ENCODE results near the gene FRMD1.

FRMD1 gene

GRCh38 chr6:168111911-168112310, 32.9 kb upstream of the FRMD1 start:
- Histone ChIP-seq H3K27ac (ENCODE audit: insufficient read depth in 1 of 2, low read depth in 1 of 2, low read length in 2 of 2, poor library complexity in 1 of 2, severe bottlenecking in 2 of 2) (no peak overlapping the region), H3K9me3 (ENCODE audit: control extremely low read depth in 1 of 5, control insufficient read depth in 4 of 5, insufficient read depth in 2 of 5, low read depth in 1 of 5, low read length in 4 of 5) (no peaks in the 10 kb centered on the region), H3K4me3 (ENCODE audit: control insufficient read depth in 1 of 7, extremely low read depth in 1 of 7, insufficient read depth in 4 of 7, low read depth in 2 of 7, low read length in 6 of 7) (no peak overlapping the region), H3K4me1 (ENCODE audit: control extremely low read depth in 1 of 4, control insufficient read depth in 4 of 4, insufficient read depth in 4 of 4, low read length in 3 of 4) (no peaks in the 10 kb centered on the region), H3K36me3 (ENCODE audit: control insufficient read depth in 4 of 4, insufficient read depth in 4 of 4, low read length in 3 of 4) (no peaks in the 10 kb centered on the region), H3K27me3 (replicated peaks in 2 of 5; ENCODE audit: control insufficient read depth in 4 of 5, insufficient read depth in 5 of 5, low read length in 4 of 5) (peaks cover 0 to 18% (median 6%) of the 10 kb centered on the region in 5 experiments)
- DNase-seq = no peak
- 98% methylated on average over 6 of the region's 6 CpGs for WGBS (ENCODE audit: insufficient coverage)
- ChIA-PET POLR2A (no interaction called here), CTCF (no interaction called here)

- 100% methylated on average over 1 of the region's 3 CpGs for WGBS (ENCODE audit: insufficient coverage)
- CTCF ChIA-PET = no interaction called here
- Histone ChIP-seq H3K27me3 (replicated peaks in 2 of 5; ENCODE audit: control insufficient read depth in 4 of 5, insufficient read depth in 5 of 5, low read length in 4 of 5) (peaks cover 0 to 29% (median 8%) of the 10 kb centered on the region in 5 experiments), H3K27ac (ENCODE audit: insufficient read depth in 1 of 2, low read depth in 1 of 2, low read length in 2 of 2, poor library complexity in 1 of 2, severe bottlenecking in 2 of 2) (no peak overlapping the region), H3K9me3 (ENCODE audit: control extremely low read depth in 1 of 5, control insufficient read depth in 4 of 5, insufficient read depth in 2 of 5, low read depth in 1 of 5, low read length in 4 of 5) (no peaks in the 10 kb centered on the region), H3K4me3 (ENCODE audit: control insufficient read depth in 1 of 7, extremely low read depth in 1 of 7, insufficient read depth in 4 of 7, low read depth in 2 of 7, low read length in 6 of 7) (no peak overlapping the region), H3K4me1 (ENCODE audit: control extremely low read depth in 1 of 4, control insufficient read depth in 4 of 4, insufficient read depth in 4 of 4, low read length in 3 of 4) (no peaks in the 10 kb centered on the region), H3K36me3 (ENCODE audit: control insufficient read depth in 4 of 4, insufficient read depth in 4 of 4, low read length in 3 of 4) (no peaks in the 10 kb centered on the region)
- POLR2A ChIA-PET = no interaction called here
- no peak for DNase-seq
Observed at GRCh38 chr6:168110437-168110836, 31.4 kb upstream of the FRMD1 start.

GRCh38 chr6:168109171-168109570, 30.2 kb upstream of the FRMD1 start:
- whole genome bisulfite sequencing (ENCODE audit: insufficient coverage) = 95% methylated on average over 12 of the region's 12 CpGs
- Histone ChIP-seq H3K4me1 (ENCODE audit: control extremely low read depth in 1 of 4, control insufficient read depth in 4 of 4, insufficient read depth in 4 of 4, low read length in 3 of 4) (no peaks in the 10 kb centered on the region), H3K4me3 (ENCODE audit: control insufficient read depth in 1 of 7, extremely low read depth in 1 of 7, insufficient read depth in 4 of 7, low read depth in 2 of 7, low read length in 6 of 7) (no peak overlapping the region), H3K36me3 (ENCODE audit: control insufficient read depth in 4 of 4, insufficient read depth in 4 of 4, low read length in 3 of 4) (no peaks in the 10 kb centered on the region), H3K9me3 (ENCODE audit: control extremely low read depth in 1 of 5, control insufficient read depth in 4 of 5, insufficient read depth in 2 of 5, low read depth in 1 of 5, low read length in 4 of 5) (no peaks in the 10 kb centered on the region), H3K27me3 (replicated peaks in 2 of 5; ENCODE audit: control insufficient read depth in 4 of 5, insufficient read depth in 5 of 5, low read length in 4 of 5) (peaks cover 4 to 42% (median 12%) of the 10 kb centered on the region in 5 experiments), H3K27ac (ENCODE audit: insufficient read depth in 1 of 2, low read depth in 1 of 2, low read length in 2 of 2, poor library complexity in 1 of 2, severe bottlenecking in 2 of 2) (no peak overlapping the region)
- no peak for DNase-seq
- POLR2A ChIA-PET = no interaction called here
- CTCF ChIA-PET = interaction anchor here (1.2 kb wide), 1 partner anchor 19 kb away, joined by 3 read pairs; no protein-coding TSS in a partner anchor

- ChIA-PET CTCF (interaction anchor here (1.2 kb wide), 1 partner anchor 21 kb away, joined by 3 read pairs; no protein-coding TSS in a partner anchor), POLR2A (no interaction called here)
- 96% methylated on average over 7 of the region's 8 CpGs for WGBS (ENCODE audit: insufficient coverage)
- Histone ChIP-seq H3K36me3 (ENCODE audit: control insufficient read depth in 4 of 4, insufficient read depth in 4 of 4, low read length in 3 of 4) (no peaks in the 10 kb centered on the region), H3K27me3 (replicated peaks in 2 of 5; ENCODE audit: control insufficient read depth in 4 of 5, insufficient read depth in 5 of 5, low read length in 4 of 5) (peaks cover 13 to 56% (median 17%) of the 10 kb centered on the region in 5 experiments), H3K4me1 (ENCODE audit: control extremely low read depth in 1 of 4, control insufficient read depth in 4 of 4, insufficient read depth in 4 of 4, low read length in 3 of 4) (no peaks in the 10 kb centered on the region), H3K27ac (ENCODE audit: insufficient read depth in 1 of 2, low read depth in 1 of 2, low read length in 2 of 2, poor library complexity in 1 of 2, severe bottlenecking in 2 of 2) (no peak overlapping the region), H3K9me3 (ENCODE audit: control extremely low read depth in 1 of 5, control insufficient read depth in 4 of 5, insufficient read depth in 2 of 5, low read depth in 1 of 5, low read length in 4 of 5) (no peaks in the 10 kb centered on the region), H3K4me3 (ENCODE audit: control insufficient read depth in 1 of 7, extremely low read depth in 1 of 7, insufficient read depth in 4 of 7, low read depth in 2 of 7, low read length in 6 of 7) (no peak overlapping the region)
- no peak for DNase-seq
Observed at GRCh38 chr6:168107191-168107983, 28.4 kb upstream of the FRMD1 start.

GRCh38 chr6:168106633-168107005, 27.6 kb upstream of the FRMD1 start:
- H3K27me3 ChIP-seq (replicated peaks in 2 of 5; ENCODE audit: control insufficient read depth in 4 of 5, insufficient read depth in 5 of 5, low read length in 4 of 5) = peaks cover 13 to 64% (median 22%) of the 10 kb centered on the region in 5 experiments
- H3K27ac ChIP-seq (ENCODE audit: insufficient read depth in 1 of 2, low read depth in 1 of 2, low read length in 2 of 2, poor library complexity in 1 of 2, severe bottlenecking in 2 of 2) = no peak overlapping the region
- H3K4me1 ChIP-seq (ENCODE audit: control extremely low read depth in 1 of 4, control insufficient read depth in 4 of 4, insufficient read depth in 4 of 4, low read length in 3 of 4) = peaks cover 0 to under 1% (median 0%) of the 10 kb centered on the region in 4 experiments
- DNase-seq = no peak
- H3K4me3 ChIP-seq (ENCODE audit: control insufficient read depth in 1 of 7, extremely low read depth in 1 of 7, insufficient read depth in 4 of 7, low read depth in 2 of 7, low read length in 6 of 7) = no peak overlapping the region
- ChIA-PET CTCF (no interaction called here), POLR2A (no interaction called here)
- WGBS (ENCODE audit: insufficient coverage) = 100% methylated on average over 1 of the region's 3 CpGs
- no peaks in the 10 kb centered on the region for H3K36me3 ChIP-seq (ENCODE audit: control insufficient read depth in 4 of 4, insufficient read depth in 4 of 4, low read length in 3 of 4)
- H3K9me3 ChIP-seq (ENCODE audit: control extremely low read depth in 1 of 5, control insufficient read depth in 4 of 5, insufficient read depth in 2 of 5, low read depth in 1 of 5, low read length in 4 of 5) = no peaks in the 10 kb centered on the region

GRCh38 chr6:168105813-168106632, 27.0 kb upstream of the FRMD1 start:
- CTCF ChIA-PET = no interaction called here
- Histone ChIP-seq H3K27me3 (replicated peaks in 2 of 5; ENCODE audit: control insufficient read depth in 4 of 5, insufficient read depth in 5 of 5, low read length in 4 of 5) (peaks cover 13 to 70% (median 23%) of the 10 kb centered on the region in 5 experiments), H3K9me3 (ENCODE audit: control extremely low read depth in 1 of 5, control insufficient read depth in 4 of 5, insufficient read depth in 2 of 5, low read depth in 1 of 5, low read length in 4 of 5) (no peaks in the 10 kb centered on the region), H3K4me1 (ENCODE audit: control extremely low read depth in 1 of 4, control insufficient read depth in 4 of 4, insufficient read depth in 4 of 4, low read length in 3 of 4) (peaks cover 0 to 2% (median 0%) of the 10 kb centered on the region in 4 experiments), H3K4me3 (ENCODE audit: control insufficient read depth in 1 of 7, extremely low read depth in 1 of 7, insufficient read depth in 4 of 7, low read depth in 2 of 7, low read length in 6 of 7) (no peak overlapping the region), H3K36me3 (ENCODE audit: control insufficient read depth in 4 of 4, insufficient read depth in 4 of 4, low read length in 3 of 4) (no peaks in the 10 kb centered on the region), H3K27ac (ENCODE audit: insufficient read depth in 1 of 2, low read depth in 1 of 2, low read length in 2 of 2, poor library complexity in 1 of 2, severe bottlenecking in 2 of 2) (no peak overlapping the region)
- WGBS (ENCODE audit: insufficient coverage) = 86% methylated on average over 6 of the region's 12 CpGs
- POLR2A ChIA-PET = no interaction called here
- no peak for DNase-seq

GRCh38 chr6:168104636-168105035, 25.6 kb upstream of the FRMD1 start:
- POLR2A ChIA-PET = no interaction called here

More at GRCh38 chr6:168104636-168105035, 25.6 kb upstream of the FRMD1 start:
- Histone ChIP-seq H3K9me3 (ENCODE audit: control extremely low read depth in 1 of 5, control insufficient read depth in 4 of 5, insufficient read depth in 2 of 5, low read depth in 1 of 5, low read length in 4 of 5) (no peaks in the 10 kb centered on the region), H3K27me3 (replicated peaks in 2 of 5; ENCODE audit: control insufficient read depth in 4 of 5, insufficient read depth in 5 of 5, low read length in 4 of 5) (peaks cover 13 to 82% (median 25%) of the 10 kb centered on the region in 5 experiments), H3K4me3 (ENCODE audit: control insufficient read depth in 1 of 7, extremely low read depth in 1 of 7, insufficient read depth in 4 of 7, low read depth in 2 of 7, low read length in 6 of 7) (no peak overlapping the region), H3K4me1 (ENCODE audit: control extremely low read depth in 1 of 4, control insufficient read depth in 4 of 4, insufficient read depth in 4 of 4, low read length in 3 of 4) (peaks cover 0 to 2% (median 0%) of the 10 kb centered on the region in 4 experiments), H3K36me3 (ENCODE audit: control insufficient read depth in 4 of 4, insufficient read depth in 4 of 4, low read length in 3 of 4) (no peaks in the 10 kb centered on the region), H3K27ac (ENCODE audit: insufficient read depth in 1 of 2, low read depth in 1 of 2, low read length in 2 of 2, poor library complexity in 1 of 2, severe bottlenecking in 2 of 2) (no peak overlapping the region)
- 84% methylated on average over 9 of the region's 10 CpGs for WGBS (ENCODE audit: insufficient coverage)
- DNase-seq = no peak
- CTCF ChIA-PET = no interaction called here

Measured in common myeloid progenitor, CD34-positive (primary cell).